Upper lobe of left lung (tissue), 4 donors: ENCODE data around the gene ZBED4.

ENCODE experiments used
- EP300 ChIP-seq, 4 donors: sonication (generic); formaldehyde crosslinking; IDR thresholded peaks; one replicate each; pipeline ENCODE4 v1.5.1; 2017; ENCODE audit warnings: antibody characterized with exemption in 4 of 4, control low read depth in 2 of 4
- POLR2A ChIP-seq, 4 donors: fragments of 450-650 bp; IDR thresholded peaks; one replicate each; pipeline ENCODE4 v1.5.1; 2016 to 2017; ENCODE audit warnings: antibody characterized with exemption in 4 of 4, mild to moderate bottlenecking in 2 of 4
- TF ChIP-seq, protein P1 (sequence below), 6 experiments: fragments of 450-650 bp in 4 of 6; fragments of 200-600 bp in 2 of 6; sonication (generic) in 2 of 6; IDR thresholded peaks; one replicate each; pipeline ENCODE4 v1.5.1; 2016 to 2019; ENCODE audit warnings: antibody characterized with exemption in 6 of 6

DNA sequence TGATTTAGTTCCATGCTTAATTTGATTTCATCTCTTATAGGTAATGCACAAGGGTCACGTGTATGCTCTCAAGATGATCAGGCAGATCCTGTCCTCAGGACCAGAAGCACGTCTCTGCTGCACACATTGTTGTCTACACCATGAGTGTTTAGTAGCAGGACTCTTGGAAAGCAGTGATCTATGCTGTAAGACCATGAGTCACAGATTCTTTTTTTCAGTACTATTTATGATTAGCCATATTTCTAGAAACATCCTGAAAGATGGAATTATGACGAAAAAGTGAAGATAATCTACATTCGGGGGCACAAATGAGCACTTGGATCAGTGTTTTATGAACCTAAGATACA is 29.6 kb downstream of the ZBED4 start:
- TF ChIP-seq EP300 (IDR thresholded peaks at IDR 0.05) (no peak), POLR2A (IDR thresholded peaks at IDR 0.05) (no peak)
- TF ChIP-seq, protein P1, sequence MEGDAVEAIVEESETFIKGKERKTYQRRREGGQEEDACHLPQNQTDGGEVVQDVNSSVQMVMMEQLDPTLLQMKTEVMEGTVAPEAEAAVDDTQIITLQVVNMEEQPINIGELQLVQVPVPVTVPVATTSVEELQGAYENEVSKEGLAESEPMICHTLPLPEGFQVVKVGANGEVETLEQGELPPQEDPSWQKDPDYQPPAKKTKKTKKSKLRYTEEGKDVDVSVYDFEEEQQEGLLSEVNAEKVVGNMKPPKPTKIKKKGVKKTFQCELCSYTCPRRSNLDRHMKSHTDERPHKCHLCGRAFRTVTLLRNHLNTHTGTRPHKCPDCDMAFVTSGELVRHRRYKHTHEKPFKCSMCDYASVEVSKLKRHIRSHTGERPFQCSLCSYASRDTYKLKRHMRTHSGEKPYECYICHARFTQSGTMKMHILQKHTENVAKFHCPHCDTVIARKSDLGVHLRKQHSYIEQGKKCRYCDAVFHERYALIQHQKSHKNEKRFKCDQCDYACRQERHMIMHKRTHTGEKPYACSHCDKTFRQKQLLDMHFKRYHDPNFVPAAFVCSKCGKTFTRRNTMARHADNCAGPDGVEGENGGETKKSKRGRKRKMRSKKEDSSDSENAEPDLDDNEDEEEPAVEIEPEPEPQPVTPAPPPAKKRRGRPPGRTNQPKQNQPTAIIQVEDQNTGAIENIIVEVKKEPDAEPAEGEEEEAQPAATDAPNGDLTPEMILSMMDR (IDR thresholded peaks at IDR 0.05): no peak
